T-helper 1 cell treated with Interleukin-12 subunit alpha and Interleukin-12 subunit beta and Interleukin-4 antibody, amounts not matched to agents 30 μg/mL and 1 μg/mL, for 36 hours (primary cell): Measurements from ENCODE around the gene EFNA2.

Source experiments
- H3K27ac Mint-ChIP-seq: one replicate; pipeline ENCODE4 v1.8.0; 2021; ENCODE audit warnings: mild to moderate bottlenecking, mixed read lengths
- H3K27me3 Mint-ChIP-seq: one replicate; pipeline ENCODE4 v1.8.0; 2021; ENCODE audit warnings: low read depth, mixed read lengths
- H3K36me3 Mint-ChIP-seq: one replicate; pipeline ENCODE4 v1.8.0; 2021; ENCODE audit warnings: low read depth, mixed read lengths
- H3K4me1 Mint-ChIP-seq: one replicate; pipeline ENCODE4 v1.8.0; 2021; ENCODE audit warnings: low read depth, mixed read lengths
- H3K4me3 Mint-ChIP-seq: one replicate; pipeline ENCODE4 v1.8.0; 2021; ENCODE audit warnings: mild to moderate bottlenecking, moderate library complexity, mixed read lengths
- H3K9me3 Mint-ChIP-seq: one replicate; pipeline ENCODE4 v1.8.0; 2021; ENCODE audit warnings: mixed read lengths

Gene EFNA2

DNA sequence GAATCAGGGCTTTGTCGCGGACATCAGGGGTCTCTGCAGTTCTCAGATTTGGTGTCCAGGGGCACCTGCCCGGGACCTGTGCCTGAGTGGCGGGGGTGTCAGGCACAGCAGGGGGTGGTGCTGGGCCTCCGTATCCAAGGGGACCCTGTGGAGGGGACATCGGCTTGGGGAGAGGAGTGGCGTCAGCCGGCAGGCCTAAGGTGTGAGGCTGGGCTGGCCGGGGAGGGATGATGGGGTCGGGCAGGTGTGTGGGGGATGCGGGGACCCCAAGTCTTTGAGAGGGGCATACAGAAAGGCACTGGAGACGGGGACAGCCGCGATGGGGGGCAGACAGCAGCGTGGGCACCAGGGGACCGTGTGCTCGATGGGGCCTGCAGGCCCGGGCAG lies 2.5 kb downstream of the EFNA2 start:
- no peaks in the 10 kb centered on the region for H3K36me3 Mint-ChIP-seq
- no peak overlapping the region for H3K4me3 Mint-ChIP-seq
- no peaks in the 10 kb centered on the region for H3K9me3 Mint-ChIP-seq
- H3K27ac Mint-ChIP-seq = no peak overlapping the region
- H3K27me3 Mint-ChIP-seq = peaks cover 30% of the 10 kb centered on the region
- peaks cover 2% of the 10 kb centered on the region for H3K4me1 Mint-ChIP-seq

DNA sequence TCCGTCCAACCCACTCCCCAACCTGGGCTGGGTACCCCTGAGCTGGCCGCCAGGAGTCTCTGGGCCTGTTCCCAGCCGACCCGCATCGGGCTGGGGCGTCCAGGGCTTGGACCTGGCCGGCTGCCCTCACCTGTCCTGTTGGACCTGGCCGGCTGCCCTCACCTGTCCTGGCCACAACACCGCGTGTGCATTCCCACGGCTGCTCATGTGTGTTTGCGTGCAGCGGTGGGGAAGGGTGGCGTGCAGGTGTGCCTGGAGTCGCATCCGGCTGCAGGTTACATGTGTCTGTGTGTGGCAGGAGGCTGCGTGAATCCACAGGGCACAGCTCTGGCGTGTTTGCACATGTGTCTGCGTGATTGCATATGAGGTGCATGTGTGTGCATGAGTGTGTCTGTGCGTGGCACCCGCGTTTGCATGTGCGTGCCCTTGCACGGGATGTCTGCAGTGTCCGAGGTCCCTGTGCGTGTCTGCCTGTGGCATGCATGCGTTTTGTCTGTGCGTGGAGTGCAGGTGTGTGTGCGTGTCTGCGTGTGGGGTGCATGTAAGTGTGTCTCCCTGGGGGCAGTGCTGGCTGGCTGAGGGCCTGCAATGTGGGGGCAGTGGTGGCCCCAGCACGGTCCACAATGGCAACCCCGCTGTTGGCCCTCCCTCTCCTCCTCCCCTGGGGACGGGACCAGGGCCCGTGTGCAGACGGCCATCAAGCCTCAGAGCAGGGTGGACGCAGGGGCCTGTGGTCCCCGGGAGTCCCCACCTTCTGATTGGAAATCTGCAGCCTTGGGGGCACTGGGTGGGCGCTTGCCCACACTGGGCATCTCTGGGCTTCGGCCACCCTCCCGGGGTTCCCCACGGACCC lies 3.4 kb downstream of the EFNA2 start:
- Mint-ChIP-seq H3K4me1 (peaks cover 2% of the 10 kb centered on the region), H3K27ac (no peak overlapping the region), H3K27me3 (peaks cover 28% of the 10 kb centered on the region), H3K4me3 (no peak overlapping the region), H3K36me3 (no peaks in the 10 kb centered on the region), H3K9me3 (no peaks in the 10 kb centered on the region)

DNA sequence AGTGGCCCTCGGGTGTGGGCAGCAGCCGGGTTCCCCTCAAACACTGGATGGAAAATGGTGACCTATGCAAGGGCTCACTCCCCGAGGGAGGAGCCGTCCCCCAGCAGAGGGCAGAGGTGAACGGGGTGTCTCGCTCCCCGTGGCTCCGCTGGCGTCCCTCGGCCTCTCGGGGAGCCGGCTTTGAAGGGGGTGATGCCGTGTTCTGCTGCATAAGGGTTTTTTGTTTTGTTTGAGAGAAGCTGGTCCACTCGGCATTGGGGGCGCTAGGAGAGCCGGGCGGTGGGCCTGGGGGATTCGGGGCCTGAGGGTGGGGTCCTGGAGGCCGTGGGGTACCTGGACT lies 4.0 kb downstream of the EFNA2 start:
- no peak overlapping the region for H3K27ac Mint-ChIP-seq

DNA sequence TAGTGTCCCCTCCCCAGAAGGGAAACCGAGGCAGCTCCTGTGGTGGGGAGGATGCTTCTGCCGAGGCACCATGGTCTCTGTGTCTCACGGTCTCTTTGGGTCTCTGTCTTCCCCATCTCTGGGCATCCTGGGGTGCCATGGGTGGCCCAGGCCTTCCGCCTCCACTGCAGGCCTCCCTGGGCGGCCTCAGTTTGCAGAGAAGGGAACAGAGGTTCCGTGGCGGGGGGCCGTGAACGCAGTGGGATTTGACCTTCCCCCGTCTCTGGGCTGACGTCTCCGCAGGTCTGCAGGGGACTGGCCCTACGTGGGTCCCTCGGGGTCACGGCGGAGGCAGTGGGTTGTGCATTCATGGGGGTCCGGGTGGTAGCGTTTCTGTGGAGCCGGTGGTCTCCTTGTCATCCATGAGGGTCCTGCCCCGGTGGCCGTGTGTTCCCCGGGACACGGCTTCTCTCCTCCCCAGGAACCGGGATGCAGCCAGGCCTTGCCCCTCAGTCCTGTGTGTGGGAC lies 4.6 kb downstream of the EFNA2 start:
- no peaks in the 10 kb centered on the region for H3K4me1 Mint-ChIP-seq
- H3K9me3 Mint-ChIP-seq = no peaks in the 10 kb centered on the region
- no peak overlapping the region for H3K27ac Mint-ChIP-seq
- H3K4me3 Mint-ChIP-seq = no peak overlapping the region
- peaks cover 20% of the 10 kb centered on the region for H3K27me3 Mint-ChIP-seq
- no peaks in the 10 kb centered on the region for H3K36me3 Mint-ChIP-seq

More for the DNA sequence above, 4.0 kb downstream of the EFNA2 start:
- Mint-ChIP-seq H3K4me3 (no peak overlapping the region), H3K9me3 (no peaks in the 10 kb centered on the region), H3K27me3 (peaks cover 24% of the 10 kb centered on the region), H3K36me3 (no peaks in the 10 kb centered on the region), H3K4me1 (peaks cover 2% of the 10 kb centered on the region)

DNA sequence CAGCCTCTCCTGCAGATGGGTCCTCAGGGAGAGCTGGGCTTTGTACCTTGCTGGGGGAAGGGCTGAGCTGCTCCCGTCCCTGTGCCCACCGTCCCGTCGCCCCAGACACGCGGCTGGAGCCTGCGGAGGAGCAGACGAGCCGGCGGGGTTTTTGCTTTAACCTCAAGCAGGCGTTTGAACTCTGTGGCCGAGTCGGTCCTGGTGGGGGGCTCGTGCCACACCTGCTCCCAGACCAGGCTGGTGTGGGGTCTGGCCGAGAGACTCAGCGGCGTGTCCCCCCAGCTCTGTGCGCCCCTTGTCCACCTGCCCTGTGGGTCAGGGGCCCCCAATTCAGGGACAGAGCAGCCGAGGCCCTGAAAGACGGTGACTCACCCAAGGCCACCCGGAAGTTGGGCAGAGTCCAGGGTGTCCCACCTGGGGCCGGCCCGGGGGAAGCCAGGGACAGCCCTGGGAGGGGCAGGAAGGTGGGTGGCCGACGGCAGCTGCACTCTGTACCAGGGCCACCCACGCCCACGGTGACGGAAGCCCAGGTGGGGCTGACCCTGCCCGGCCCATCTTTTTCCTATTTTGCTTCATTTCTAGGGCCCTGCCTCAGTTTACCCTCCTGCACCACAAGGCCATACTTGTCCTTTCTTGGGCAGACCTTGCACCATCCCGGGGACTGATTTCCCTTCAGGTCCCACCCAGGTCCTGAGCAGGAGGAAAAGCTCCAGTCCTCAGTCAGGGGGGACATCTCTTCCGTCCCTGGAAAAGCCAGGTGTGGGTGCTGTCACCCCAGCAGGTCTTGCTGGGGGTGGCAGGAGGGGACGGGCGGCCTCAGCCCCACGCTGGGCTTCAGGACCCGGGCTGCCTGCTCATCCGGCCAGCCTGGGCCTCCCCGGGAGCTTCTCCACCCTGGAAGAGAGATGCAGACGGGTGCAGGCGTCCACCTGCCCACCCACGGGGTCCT lies 5.3 kb downstream of the EFNA2 start:
- no peaks in the 10 kb centered on the region for H3K36me3 Mint-ChIP-seq
- no peak overlapping the region for H3K27ac Mint-ChIP-seq
- peaks cover 18% of the 10 kb centered on the region for H3K27me3 Mint-ChIP-seq
- no peaks in the 10 kb centered on the region for H3K4me1 Mint-ChIP-seq
- no peak overlapping the region for H3K4me3 Mint-ChIP-seq
- H3K9me3 Mint-ChIP-seq = no peaks in the 10 kb centered on the region

DNA sequence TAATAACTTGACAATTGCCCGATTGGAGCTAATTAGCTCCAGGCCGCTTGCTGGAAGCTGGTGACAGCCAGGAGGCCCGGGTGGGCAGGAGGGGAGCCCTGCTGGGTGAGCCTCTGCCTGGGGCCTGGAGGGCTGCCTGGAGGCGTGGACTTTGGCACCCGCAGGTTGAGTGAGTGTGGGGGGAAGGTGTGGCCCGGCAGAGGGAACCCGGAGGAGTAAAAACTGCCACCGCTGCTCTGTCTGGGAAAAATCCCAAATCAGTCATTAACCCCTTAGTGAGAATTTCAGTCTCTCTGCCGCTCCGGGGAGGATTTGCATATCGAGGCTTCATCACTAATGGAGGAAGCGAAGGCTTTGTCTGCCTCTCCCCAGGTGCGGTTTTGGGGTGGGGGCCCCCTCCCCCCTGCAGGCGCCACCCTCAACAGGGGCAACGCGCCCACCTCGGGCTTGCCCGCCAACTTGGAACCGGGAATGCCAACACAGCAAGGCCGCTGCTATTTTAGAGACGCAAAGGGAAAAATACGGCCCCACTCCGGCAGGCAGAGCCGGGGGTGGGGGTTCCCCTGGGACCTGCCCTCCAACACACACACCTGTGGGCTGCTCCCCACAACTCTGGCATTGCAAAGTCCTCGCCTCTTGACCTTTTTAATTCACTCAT lies 6.2 kb downstream of the EFNA2 start:
- Mint-ChIP-seq H3K4me1 (no peaks in the 10 kb centered on the region), H3K9me3 (no peaks in the 10 kb centered on the region), H3K27ac (no peak overlapping the region), H3K4me3 (no peak overlapping the region), H3K27me3 (peaks cover 14% of the 10 kb centered on the region), H3K36me3 (no peaks in the 10 kb centered on the region)

DNA sequence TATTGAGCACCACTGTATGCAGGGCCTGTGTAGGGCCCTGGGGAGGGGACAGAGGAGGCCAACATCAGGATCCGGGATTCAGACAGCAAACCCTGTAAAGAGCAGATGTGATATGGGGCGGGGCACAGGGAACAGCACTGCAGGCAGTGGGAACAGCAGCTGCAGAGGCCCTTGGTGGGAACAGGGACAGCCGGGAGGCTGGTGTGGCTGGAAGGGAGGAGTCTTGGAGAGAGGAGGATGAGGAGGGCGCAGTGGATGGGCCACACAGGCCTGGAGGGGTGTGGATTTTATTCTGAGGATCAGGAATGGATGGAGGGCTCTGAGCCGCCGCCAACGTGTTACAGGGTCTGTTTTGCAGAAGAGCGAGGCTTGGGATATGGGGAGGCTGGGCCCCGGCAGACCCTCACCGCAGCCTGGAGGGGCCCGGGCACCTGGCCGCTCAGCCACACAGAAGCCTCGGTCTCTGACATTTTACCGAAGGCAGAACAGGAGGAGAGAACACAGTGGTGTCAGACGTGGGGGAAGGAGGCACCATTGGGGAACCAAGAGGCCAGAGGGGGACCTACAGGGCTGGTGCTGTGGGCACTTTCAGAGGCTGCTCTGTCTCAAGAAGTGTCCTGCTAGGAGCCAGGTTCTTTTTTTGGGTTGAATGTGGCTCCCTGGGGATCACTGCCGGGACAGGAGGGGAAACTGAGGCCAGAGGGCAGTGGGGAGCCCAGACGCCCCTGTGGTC lies 6.9 kb downstream of the EFNA2 start:
- no peaks in the 10 kb centered on the region for H3K36me3 Mint-ChIP-seq
- no peak overlapping the region for H3K27ac Mint-ChIP-seq
- H3K27me3 Mint-ChIP-seq = peaks cover 17% of the 10 kb centered on the region
- H3K4me1 Mint-ChIP-seq = no peaks in the 10 kb centered on the region
- no peak overlapping the region for H3K4me3 Mint-ChIP-seq
- H3K9me3 Mint-ChIP-seq = no peaks in the 10 kb centered on the region

DNA sequence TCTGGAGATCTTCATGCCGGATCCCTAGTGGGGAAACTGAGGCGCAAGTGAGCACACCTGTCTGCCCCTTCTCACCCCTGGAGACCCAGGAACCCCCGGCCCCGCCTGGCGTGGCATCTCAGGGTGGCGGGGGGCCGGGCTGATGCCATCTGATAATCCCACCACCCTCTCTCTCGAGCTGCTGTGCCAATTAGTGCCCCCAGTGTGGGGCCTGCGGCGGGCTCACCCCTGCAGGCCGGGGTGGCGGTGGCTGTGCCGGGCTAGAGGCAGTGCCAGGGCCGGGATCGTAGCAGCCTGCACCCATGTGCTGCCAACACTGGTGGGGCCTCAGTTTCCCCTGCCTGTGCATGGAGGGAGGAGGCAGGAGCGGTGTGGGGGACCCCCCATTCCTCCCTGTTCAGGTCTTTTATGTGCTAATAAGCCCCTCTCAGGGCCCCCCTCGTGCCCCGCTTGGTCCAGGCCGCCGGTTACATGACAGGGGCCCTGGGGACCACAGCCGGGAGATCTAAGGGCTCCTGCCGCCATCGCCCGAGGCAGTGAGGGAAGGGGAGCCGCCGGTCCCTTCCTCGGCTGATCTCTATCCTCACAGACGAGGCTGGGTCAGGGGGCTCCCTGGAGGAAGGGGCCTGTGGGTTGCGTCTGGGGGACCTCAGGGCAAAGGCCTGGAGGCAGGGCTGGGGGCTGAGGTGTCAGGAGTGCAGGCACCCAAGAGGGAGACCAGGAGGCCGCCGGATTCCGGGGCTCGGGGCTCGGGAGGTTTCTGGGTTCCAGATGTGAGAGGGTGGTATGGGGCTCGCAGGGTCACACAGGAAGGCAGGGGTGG lies 8.3 kb downstream of the EFNA2 start:
- peaks cover 16% of the 10 kb centered on the region for H3K27me3 Mint-ChIP-seq
- H3K27ac Mint-ChIP-seq = no peak overlapping the region
- no peak overlapping the region for H3K4me3 Mint-ChIP-seq

DNA sequence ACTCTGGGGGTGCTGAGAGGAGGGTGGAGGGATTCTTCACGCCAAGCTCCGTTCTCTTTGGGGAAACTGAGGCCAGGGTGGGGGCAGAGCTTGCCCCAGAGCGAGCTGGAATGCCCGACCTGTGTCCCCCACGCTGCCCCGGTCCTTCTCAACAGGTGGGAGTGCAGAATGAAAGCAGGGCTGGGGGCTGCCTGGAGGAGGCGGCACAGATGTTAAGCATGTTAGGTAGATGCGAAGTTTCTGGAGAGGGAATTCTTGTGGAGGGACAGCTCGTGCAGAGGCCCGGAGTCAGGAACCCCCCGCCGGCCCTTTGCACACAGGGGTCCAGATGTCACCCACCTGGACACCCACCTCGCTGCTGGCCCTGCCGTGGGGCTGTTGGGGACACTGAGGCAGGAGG lies 9.0 kb downstream of the EFNA2 start:
- H3K9me3 Mint-ChIP-seq = no peaks in the 10 kb centered on the region
- H3K27ac Mint-ChIP-seq = no peak overlapping the region
- H3K4me1 Mint-ChIP-seq = no peaks in the 10 kb centered on the region
- peaks cover 14% of the 10 kb centered on the region for H3K27me3 Mint-ChIP-seq
- H3K4me3 Mint-ChIP-seq = no peak overlapping the region
- no peaks in the 10 kb centered on the region for H3K36me3 Mint-ChIP-seq

More for the DNA sequence above, 8.3 kb downstream of the EFNA2 start:
- Mint-ChIP-seq H3K4me1 (no peaks in the 10 kb centered on the region), H3K36me3 (no peaks in the 10 kb centered on the region), H3K9me3 (no peaks in the 10 kb centered on the region)

DNA sequence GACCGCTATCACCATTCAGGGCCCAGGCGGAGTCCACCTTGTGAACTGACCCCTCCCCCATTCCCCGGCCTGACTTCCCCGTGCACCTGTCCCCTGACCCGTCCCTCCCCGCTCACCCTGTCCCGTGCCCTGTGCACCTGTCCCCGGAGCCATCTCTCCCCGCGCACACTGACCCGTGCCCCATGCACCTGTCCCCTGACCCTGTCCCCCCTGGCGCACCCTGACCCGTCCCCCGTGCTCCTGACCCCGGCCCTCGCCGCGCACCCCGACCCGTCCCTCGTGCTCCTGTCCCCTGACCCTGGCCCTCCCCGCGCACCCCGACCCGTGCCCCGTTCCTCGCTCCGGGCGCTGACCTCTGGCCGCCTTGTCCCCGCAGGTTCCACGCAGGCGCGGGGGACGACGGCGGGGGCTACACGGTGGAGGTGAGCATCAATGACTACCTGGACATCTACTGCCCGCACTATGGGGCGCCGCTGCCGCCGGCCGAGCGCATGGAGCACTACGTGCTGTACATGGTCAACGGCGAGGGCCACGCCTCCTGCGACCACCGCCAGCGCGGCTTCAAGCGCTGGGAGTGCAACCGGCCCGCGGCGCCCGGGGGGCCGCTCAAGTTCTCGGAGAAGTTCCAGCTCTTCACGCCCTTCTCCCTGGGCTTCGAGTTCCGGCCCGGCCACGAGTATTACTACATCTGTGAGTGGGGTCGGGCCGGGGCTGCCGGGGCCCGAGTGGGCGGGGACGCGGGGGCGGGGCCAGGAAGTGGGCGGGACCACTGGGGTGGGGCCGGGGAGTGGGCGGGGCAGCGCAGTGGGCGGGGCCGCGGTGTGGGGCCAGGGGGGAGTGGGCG lies 9.7 kb downstream of the EFNA2 start:
- Mint-ChIP-seq H3K9me3 (no peaks in the 10 kb centered on the region), H3K4me3 (no peak overlapping the region), H3K27me3 (peaks cover 14% of the 10 kb centered on the region), H3K4me1 (no peaks in the 10 kb centered on the region), H3K36me3 (no peaks in the 10 kb centered on the region), H3K27ac (no peak overlapping the region)

DNA sequence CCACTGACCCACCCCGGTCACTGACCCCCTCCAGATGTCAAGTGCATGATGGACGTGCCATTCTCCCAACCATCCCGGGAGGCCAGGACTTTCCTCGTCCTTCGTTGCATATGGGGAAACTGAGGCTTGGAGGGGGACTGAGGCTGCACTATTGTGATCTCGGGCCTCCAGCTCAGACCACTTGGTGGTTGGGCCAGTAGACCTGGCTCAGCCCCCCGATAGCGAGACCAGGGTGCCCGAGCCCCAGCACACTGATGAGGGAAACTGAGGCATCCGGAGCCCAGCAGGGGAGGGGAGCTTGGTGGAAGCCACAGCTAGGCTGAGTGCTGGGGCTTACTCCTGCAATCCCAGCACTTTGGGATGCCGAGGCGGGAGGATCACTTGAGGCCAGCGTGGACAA lies 10.4 kb downstream of the EFNA2 start:
- peaks cover 14% of the 10 kb centered on the region for H3K27me3 Mint-ChIP-seq
- no peak overlapping the region for H3K27ac Mint-ChIP-seq
- H3K4me3 Mint-ChIP-seq = no peak overlapping the region
- no peaks in the 10 kb centered on the region for H3K9me3 Mint-ChIP-seq
- no peaks in the 10 kb centered on the region for H3K4me1 Mint-ChIP-seq
- no peaks in the 10 kb centered on the region for H3K36me3 Mint-ChIP-seq

DNA sequence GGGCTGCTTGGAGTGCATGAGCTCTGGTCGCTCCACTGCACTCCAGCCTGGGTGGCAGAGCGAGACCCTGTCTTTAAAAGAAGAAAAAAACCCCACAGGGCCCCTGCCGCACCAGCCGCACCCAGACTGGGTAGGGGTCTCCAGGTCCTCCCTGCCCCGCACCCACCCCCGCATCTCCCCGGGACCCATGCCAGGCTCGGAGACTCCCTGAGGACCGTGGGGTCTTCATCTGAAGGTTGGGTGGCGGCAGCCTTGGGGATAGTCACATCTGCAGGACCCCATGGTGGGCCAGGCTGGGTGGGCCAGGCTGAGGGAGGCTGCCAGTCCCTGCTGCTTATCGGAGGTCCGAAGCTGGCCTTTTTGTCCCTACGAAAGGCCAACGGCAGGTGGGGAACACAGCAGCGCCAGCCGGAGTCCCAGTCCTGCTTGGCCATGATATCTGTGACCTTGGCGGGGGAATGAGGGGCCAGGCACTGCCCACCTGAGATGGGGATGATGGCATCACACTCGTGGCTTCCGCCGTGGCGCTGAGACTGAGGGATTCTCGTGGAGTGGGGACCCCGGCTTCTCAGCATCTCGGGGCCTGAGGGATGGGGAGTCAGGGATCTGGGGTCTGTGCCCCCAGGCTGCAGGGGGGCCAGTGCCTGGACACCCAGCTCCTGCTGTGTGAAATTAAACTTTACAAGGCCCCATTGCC lies 11.1 kb downstream of the EFNA2 start:
- Mint-ChIP-seq H3K9me3 (no peaks in the 10 kb centered on the region), H3K36me3 (no peaks in the 10 kb centered on the region), H3K4me3 (no peak overlapping the region), H3K27me3 (peaks cover 14% of the 10 kb centered on the region), H3K4me1 (no peaks in the 10 kb centered on the region), H3K27ac (no peak overlapping the region)
